Mucosa of stomach (tissue), 1 donor: ENCODE data around the gene GINS1.

Source experiments
- H3K27me3 ChIP-seq: one replicate; pipeline ENCODE4 v1.7.0; 2013; ENCODE audit warnings: mild to moderate bottlenecking, low read length; ENCODE audit not compliant: control insufficient read depth, insufficient read depth
- H3K36me3 ChIP-seq: one replicate; pipeline ENCODE4 v1.7.0; 2013; ENCODE audit warnings: low read length; ENCODE audit not compliant: control insufficient read depth, insufficient read depth
- H3K4me1 ChIP-seq: one replicate; pipeline ENCODE4 v1.7.0; 2013; ENCODE audit warnings: mild to moderate bottlenecking, low read length; ENCODE audit not compliant: control insufficient read depth, insufficient read depth
- H3K4me3 ChIP-seq: one replicate; pipeline ENCODE4 v1.7.0; 2013; ENCODE audit warnings: low read length
- H3K9ac ChIP-seq: one replicate; pipeline ENCODE4 v1.7.0; 2013; ENCODE audit warnings: mild to moderate bottlenecking, low read length, moderate library complexity
- H3K9me3 ChIP-seq: one replicate; pipeline ENCODE4 v1.7.0; 2013; ENCODE audit warnings: mild to moderate bottlenecking, low read length, moderate library complexity; ENCODE audit not compliant: control insufficient read depth
- donor health status: Pancreatic carcinoma.

GINS1 gene

GRCh38 chr20:25496165-25496967 is 88.9 kb downstream of the GINS1 start:
- no peak overlapping the region for H3K9ac ChIP-seq
- H3K36me3 ChIP-seq = no peaks in the 10 kb centered on the region
- no peaks in the 10 kb centered on the region for H3K9me3 ChIP-seq
- no peaks in the 10 kb centered on the region for H3K4me1 ChIP-seq
- no peaks in the 10 kb centered on the region for H3K27me3 ChIP-seq
- H3K4me3 ChIP-seq = no peak overlapping the region

- H3K27me3 ChIP-seq = no peaks in the 10 kb centered on the region
- H3K36me3 ChIP-seq = no peaks in the 10 kb centered on the region
- no peaks in the 10 kb centered on the region for H3K9me3 ChIP-seq
- H3K4me3 ChIP-seq = no peak overlapping the region
- H3K9ac ChIP-seq = no peak overlapping the region
- H3K4me1 ChIP-seq = no peaks in the 10 kb centered on the region
These were observed 89.5 kb downstream of the GINS1 start for GRCh38 chr20:25496968-25497401.

- Histone ChIP-seq H3K9ac (no peak overlapping the region), H3K36me3 (no peaks in the 10 kb centered on the region), H3K27me3 (no peaks in the 10 kb centered on the region), H3K4me3 (no peak overlapping the region), H3K9me3 (no peaks in the 10 kb centered on the region), H3K4me1 (no peaks in the 10 kb centered on the region)
These were observed 90.3 kb downstream of the GINS1 start for GRCh38 chr20:25497586-25498279.
